ENCODE measurements around the gene TUBA8. TPM values are rescaled to one million over a fixed set of nuclear protein-coding genes. Genes with fewer than 3 reads are reported as not detected.
"Not testable (repeated sequence)": the region's sequence is repeated elsewhere in the genome, so short reads cannot be mapped to it uniquely, and the experiment has no call there.

TUBA8 gene
- 10 to 100 TPM in 2 of 4 donors, 1 to 10 TPM in 2; 1.3 to 12.9 (median 7.6) TPM for total RNA-seq

GRCh38 chr22:18110194-18110953, at the start of gene TUBA8:
Gene TUBA8, plus strand, starts transcription at chr22:18110809. Its CDS starts 57 bp downstream, at chr22:18110866.
- H3K27ac ChIP-seq, result peak within 1 kb of the TSS in 3 of 4 donors; percentile 67 to 84 (median 75)
- WGBS, 2 donors (ENCODE audit: low coverage in 1 of 2), result 4 to 25% methylated on average over 1 to 4 of the region's 72 CpGs
- no peaks in the 10 kb centered on the region for H3K9me3 ChIP-seq

GRCh38 chr22:18062421-18062820, 48.2 kb upstream of the TUBA8 start:
- Histone ChIP-seq H3K9me3 (no peaks in the 10 kb centered on the region), H3K36me3 (no peaks in the 10 kb centered on the region), H3K4me1 (peaks cover 0 to 51% (median 19%) of the 10 kb centered on the region in 3 donors), H3K4me3 (no peak overlapping the region), H3K27ac (peak overlapping the region in 1 of 4 donors; percentile 90), H3K27me3 (no peaks in the 10 kb centered on the region)
- no peak for TF ChIP-seq POLR2A (IDR thresholded peaks at IDR 0.05)
- no peak for TF ChIP-seq EP300 (IDR thresholded peaks at IDR 0.05)
- TF ChIP-seq CTCF (IDR thresholded peaks at IDR 0.05), result no peak
- 100% methylated on average over 2 of the region's 3 CpGs; no CpG with 5 or more reads in 1 of the 2 donors for WGBS, 2 donors (ENCODE audit: low coverage in 1 of 2)
- no peak for ATAC-seq

More at GRCh38 chr22:18110194-18110953, at the start of gene TUBA8:
- Histone ChIP-seq H3K4me1 (peaks cover 0 to 23% (median 19%) of the 10 kb centered on the region in 3 donors), H3K4me3 (peak within 1 kb of the TSS; percentile 33 to 64), H3K36me3 (no peaks in the 10 kb centered on the region), H3K27me3 (peaks cover 13% of the 10 kb centered on the region)
- peak; percentile 82 for ATAC-seq
- TF ChIP-seq POLR2AphosphoS5 (IDR thresholded peaks at IDR 0.05), result no peak
- no peak for TF ChIP-seq POLR2A (IDR thresholded peaks at IDR 0.05)
- TF ChIP-seq CTCF (IDR thresholded peaks at IDR 0.05), result peak in 1 of 4 experiments; percentile 23
- TF ChIP-seq EP300 (IDR thresholded peaks at IDR 0.05), result no peak

GRCh38 chr22:18063306-18063705, 47.3 kb upstream of the TUBA8 start:
- H3K4me3 ChIP-seq, result no peak overlapping the region
- 67 to 100% methylated on average over 1 of the region's 7 CpGs for WGBS, 2 donors (ENCODE audit: low coverage in 1 of 2)
- no peak for TF ChIP-seq EP300 (IDR thresholded peaks at IDR 0.05)
- no peak for TF ChIP-seq POLR2A (IDR thresholded peaks at IDR 0.05)
- TF ChIP-seq CTCF (IDR thresholded peaks at IDR 0.05), result no peak
- no peak for TF ChIP-seq POLR2AphosphoS5 (IDR thresholded peaks at IDR 0.05)
- peak overlapping the region in 2 of 4 donors; percentile 37 to 90 for H3K27ac ChIP-seq
- no peak for ATAC-seq
- H3K4me1 ChIP-seq, result peaks cover 0 to 51% (median 18%) of the 10 kb centered on the region in 3 donors
- no peaks in the 10 kb centered on the region for H3K27me3 ChIP-seq
- no peaks in the 10 kb centered on the region for H3K36me3 ChIP-seq
- no peaks in the 10 kb centered on the region for H3K9me3 ChIP-seq

GRCh38 chr22:18063715-18064114, 46.9 kb upstream of the TUBA8 start:
- not testable (repeated sequence) for H3K4me3 ChIP-seq, H3K27me3 ChIP-seq, H3K36me3 ChIP-seq, ATAC-seq, H3K9me3 ChIP-seq
- Histone ChIP-seq H3K4me1 (peaks cover 0 to 51% (median 18%) of the 10 kb centered on the region in 3 donors), H3K27ac (peak overlapping the region in 1 of 4 donors; percentile 90)
- 65 to 69% methylated on average over 5 to 6 of the region's 6 CpGs for WGBS, 2 donors (ENCODE audit: low coverage in 1 of 2)

- Histone ChIP-seq H3K4me1 (peaks cover 0 to 55% (median 18%) of the 10 kb centered on the region in 3 donors), H3K27ac (peak overlapping the region in 1 of 4 donors; percentile 92), H3K4me3 (no peak overlapping the region), H3K36me3 (no peaks in the 10 kb centered on the region), H3K27me3 (no peaks in the 10 kb centered on the region), H3K9me3 (no peaks in the 10 kb centered on the region)
- no peak for ATAC-seq
- TF ChIP-seq POLR2A (IDR thresholded peaks at IDR 0.05), result no peak
- no peak for TF ChIP-seq CTCF (IDR thresholded peaks at IDR 0.05)
- no peak for TF ChIP-seq EP300 (IDR thresholded peaks at IDR 0.05)
- TF ChIP-seq POLR2AphosphoS5 (IDR thresholded peaks at IDR 0.05), result no peak
- WGBS, 2 donors (ENCODE audit: low coverage in 1 of 2), result 77 to 89% methylated on average over 3 to 7 of the region's 7 CpGs
Measured at GRCh38 chr22:18064636-18065035, 46.0 kb upstream of the TUBA8 start.

All from gastroesophageal sphincter (tissue), 4 donors.